ENCODE measurements around the gene ENTPD6. TPM values are rescaled to one million over a fixed set of nuclear protein-coding genes. Genes with fewer than 3 reads are reported as not detected.

ENTPD6 gene
- total RNA-seq, 2 donors from 2014 or later: 55.3 to 58.7 TPM

- DNase-seq (peak in 1 of 2 donors; percentile 36), ATAC-seq (replicated peaks in 1 of 2) (peak; percentile 41 to 42)
- peak overlapping the region; percentile 38 for H3K27ac Mint-ChIP-seq
- no peaks in the 10 kb centered on the region for H3K36me3 Mint-ChIP-seq (ENCODE audit: insufficient read depth in 2 of 2)
- peak overlapping the region; percentile 97 for H3K4me3 Mint-ChIP-seq
- peaks cover 57% of the 10 kb centered on the region for H3K4me1 Mint-ChIP-seq (ENCODE audit: low read depth)
- no peaks in the 10 kb centered on the region for H3K27me3 Mint-ChIP-seq (ENCODE audit: low read depth)
- H3K9me3 Mint-ChIP-seq: no peaks in the 10 kb centered on the region
Measured at GRCh38 chr20:25195962-25196785, 662 bp downstream of the ENTPD6 start.

DNA sequence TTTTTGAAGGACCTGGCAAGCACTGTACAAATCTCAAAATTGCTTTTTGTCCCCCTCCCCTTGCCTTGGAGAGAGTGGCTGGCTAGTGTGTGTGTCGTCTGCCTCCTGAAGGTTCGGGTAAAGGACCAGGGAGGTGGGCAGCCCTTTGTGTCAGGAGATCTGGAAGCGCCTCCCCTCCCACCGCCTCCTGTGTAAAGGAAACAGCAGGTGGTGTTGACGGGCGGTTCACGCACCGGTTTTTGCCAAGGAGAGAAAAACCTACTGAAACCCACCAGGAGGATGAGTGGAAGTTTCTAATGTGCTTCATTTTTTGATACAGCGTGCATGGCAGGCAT, 1.2 kb downstream of the ENTPD6 start:
- no peaks in the 10 kb centered on the region for H3K9me3 Mint-ChIP-seq
- no peak overlapping the region for H3K27ac Mint-ChIP-seq
- no peak for ATAC-seq (replicated peaks in 1 of 2)
- peak overlapping the region; percentile 97 for H3K4me3 Mint-ChIP-seq
- no peak for DNase-seq
- H3K4me1 Mint-ChIP-seq (ENCODE audit: low read depth): peaks cover 58% of the 10 kb centered on the region
- H3K36me3 Mint-ChIP-seq (ENCODE audit: insufficient read depth in 2 of 2): no peaks in the 10 kb centered on the region
- H3K27me3 Mint-ChIP-seq (ENCODE audit: low read depth): no peaks in the 10 kb centered on the region

DNA sequence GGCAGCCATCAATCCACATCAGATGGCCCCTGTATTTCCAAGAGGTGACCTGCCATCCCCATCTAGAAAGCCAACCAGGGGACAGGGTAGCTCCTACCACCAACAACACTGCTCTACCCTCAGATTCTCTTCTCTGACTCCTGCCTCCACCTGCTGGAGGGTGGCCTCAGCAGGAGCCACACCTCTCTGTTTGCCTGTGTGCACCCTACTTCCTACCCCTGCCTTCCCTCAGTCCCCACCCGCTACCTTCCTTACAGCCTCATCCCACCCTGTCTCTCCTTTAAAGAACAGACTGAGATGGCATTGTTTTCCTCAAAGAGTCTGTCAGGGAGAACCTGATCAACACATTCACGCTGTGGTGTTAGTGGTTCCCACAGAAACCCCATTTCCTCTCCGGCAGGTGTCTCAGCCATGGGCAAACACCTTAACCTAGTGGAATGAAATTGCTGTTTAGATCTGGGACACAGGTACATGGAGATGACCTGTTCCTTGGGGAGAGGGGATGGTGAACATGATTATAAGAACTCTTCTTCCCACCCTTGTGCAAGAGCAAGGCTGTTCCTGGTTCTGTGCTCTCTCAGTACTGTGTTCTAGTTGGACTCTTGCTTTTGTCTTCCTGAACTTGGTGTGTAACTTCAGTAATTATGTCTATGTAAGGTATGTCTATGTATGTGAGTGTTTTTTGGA, 1.8 kb downstream of the ENTPD6 start:
- Mint-ChIP-seq H3K9me3 (no peaks in the 10 kb centered on the region), H3K36me3 (ENCODE audit: insufficient read depth in 2 of 2) (peaks cover 0 to under 1% of the 10 kb centered on the region in 2 donors), H3K4me3 (peak overlapping the region; percentile 97), H3K27me3 (ENCODE audit: low read depth) (no peaks in the 10 kb centered on the region), H3K27ac (peak overlapping the region; percentile 3), H3K4me1 (ENCODE audit: low read depth) (peaks cover 58% of the 10 kb centered on the region)
- peak in 1 of 2 donors; percentile 44 for DNase-seq
- peak; percentile 23 to 32 for ATAC-seq (replicated peaks in 1 of 2)

GRCh38 chr20:25197870-25198190, 2.3 kb downstream of the ENTPD6 start:
- ATAC-seq (replicated peaks in 1 of 2) (no peak), DNase-seq (no peak)
- Mint-ChIP-seq H3K27me3 (ENCODE audit: low read depth) (no peaks in the 10 kb centered on the region), H3K4me1 (ENCODE audit: low read depth) (peaks cover 58% of the 10 kb centered on the region), H3K27ac (peak overlapping the region; percentile 3), H3K4me3 (peak overlapping the region; percentile 97), H3K36me3 (ENCODE audit: insufficient read depth in 2 of 2) (peaks cover 0 to 2% of the 10 kb centered on the region in 2 donors), H3K9me3 (no peaks in the 10 kb centered on the region)

GRCh38 chr20:25198663-25199383, 3.3 kb downstream of the ENTPD6 start:
- H3K27ac Mint-ChIP-seq: no peak overlapping the region
- H3K4me1 Mint-ChIP-seq (ENCODE audit: low read depth): peaks cover 58% of the 10 kb centered on the region
- DNase-seq: no peak
- no peak for ATAC-seq (replicated peaks in 1 of 2)
- no peaks in the 10 kb centered on the region for H3K9me3 Mint-ChIP-seq
- no peak overlapping the region for H3K4me3 Mint-ChIP-seq
- peaks cover 2% of the 10 kb centered on the region in 2 donors for H3K36me3 Mint-ChIP-seq (ENCODE audit: insufficient read depth in 2 of 2)
- H3K27me3 Mint-ChIP-seq (ENCODE audit: low read depth): no peaks in the 10 kb centered on the region

GRCh38 chr20:25199473-25200260, 4.2 kb downstream of the ENTPD6 start:
- no peak overlapping the region for H3K4me3 Mint-ChIP-seq
- no peaks in the 10 kb centered on the region for H3K9me3 Mint-ChIP-seq
- H3K27ac Mint-ChIP-seq: peak overlapping the region; percentile 25
- peaks cover 2% of the 10 kb centered on the region in 2 donors for H3K36me3 Mint-ChIP-seq (ENCODE audit: insufficient read depth in 2 of 2)
- peaks cover 55% of the 10 kb centered on the region for H3K4me1 Mint-ChIP-seq (ENCODE audit: low read depth)
- H3K27me3 Mint-ChIP-seq (ENCODE audit: low read depth): no peaks in the 10 kb centered on the region
- no peak for ATAC-seq (replicated peaks in 1 of 2)
- no peak for DNase-seq

DNA sequence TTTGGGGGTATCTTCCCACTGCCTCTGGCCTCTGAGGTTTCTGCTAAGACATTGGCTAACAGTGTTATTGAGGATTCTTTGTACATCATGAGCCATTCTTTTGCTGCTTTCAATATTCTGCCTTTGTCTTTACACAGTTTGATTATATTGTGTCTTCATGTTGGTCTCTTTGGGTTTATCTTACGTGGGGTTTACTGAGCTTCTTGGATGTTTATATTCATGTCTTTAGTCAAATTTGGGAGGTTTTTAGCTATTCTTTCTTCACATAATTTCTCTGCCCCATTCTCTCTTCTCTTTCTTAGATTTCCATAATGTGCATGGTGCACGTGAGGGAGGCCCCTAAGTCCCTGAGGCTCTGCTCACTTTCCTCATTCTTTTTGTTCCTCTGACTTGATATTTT, 7.6 kb downstream of the ENTPD6 start:
- H3K36me3 Mint-ChIP-seq (ENCODE audit: insufficient read depth in 2 of 2): peaks cover 2% of the 10 kb centered on the region in 2 donors
- H3K27ac Mint-ChIP-seq: no peak overlapping the region

GRCh38 chr20:25203871-25204320, 8.4 kb downstream of the ENTPD6 start:
- Mint-ChIP-seq H3K27ac (peak overlapping the region; percentile 25), H3K9me3 (no peaks in the 10 kb centered on the region), H3K36me3 (ENCODE audit: insufficient read depth in 2 of 2) (peaks cover 2% of the 10 kb centered on the region in 2 donors), H3K4me3 (no peak overlapping the region), H3K27me3 (ENCODE audit: low read depth) (no peaks in the 10 kb centered on the region), H3K4me1 (ENCODE audit: low read depth) (peaks cover 24% of the 10 kb centered on the region)
- ATAC-seq (replicated peaks in 1 of 2) (no peak), DNase-seq (no peak)

More for the DNA sequence above, 7.6 kb downstream of the ENTPD6 start:
- DNase-seq (no peak), ATAC-seq (replicated peaks in 1 of 2) (no peak)
- Mint-ChIP-seq H3K27me3 (ENCODE audit: low read depth) (no peaks in the 10 kb centered on the region), H3K4me3 (no peak overlapping the region), H3K4me1 (ENCODE audit: low read depth) (peaks cover 29% of the 10 kb centered on the region), H3K9me3 (no peaks in the 10 kb centered on the region)

DNA sequence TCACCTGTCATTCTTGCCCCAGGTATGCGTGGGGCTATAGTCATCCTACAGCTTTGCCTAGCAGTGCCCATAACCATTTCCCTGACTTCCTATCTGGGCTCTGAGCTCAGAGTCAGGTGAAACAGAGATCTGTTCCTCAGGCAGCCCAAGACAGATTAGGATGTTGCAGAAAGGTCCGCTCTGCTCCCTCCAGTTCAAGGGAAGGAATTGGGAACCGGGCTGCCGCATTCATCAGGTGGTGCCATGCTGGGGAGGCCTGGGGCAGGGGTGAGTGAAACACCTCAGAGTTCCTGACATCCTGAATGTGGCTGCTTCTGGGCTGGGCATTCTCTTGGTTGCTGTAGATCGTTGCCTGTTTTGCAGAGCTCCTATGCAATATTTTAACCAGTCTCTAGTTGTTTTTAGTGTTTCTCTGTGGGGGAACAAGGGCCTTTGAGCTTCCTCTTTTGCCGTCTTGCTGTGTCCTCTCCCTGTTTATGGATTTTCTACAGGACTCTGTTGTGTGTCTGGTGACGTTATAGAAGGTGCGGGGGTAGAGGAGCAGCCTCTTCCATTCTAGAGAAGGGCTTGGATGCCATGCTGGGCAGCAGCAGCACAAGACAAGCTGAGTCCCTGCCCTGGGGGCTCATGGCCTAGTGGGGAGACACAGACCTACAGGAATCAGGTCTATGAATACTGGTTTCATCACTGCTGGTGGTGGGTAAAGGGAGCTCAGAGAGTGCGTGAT, 9.2 kb downstream of the ENTPD6 start:
- Mint-ChIP-seq H3K4me1 (ENCODE audit: low read depth) (peaks cover 16% of the 10 kb centered on the region), H3K36me3 (ENCODE audit: insufficient read depth in 2 of 2) (peaks cover 2 to 4% of the 10 kb centered on the region in 2 donors), H3K4me3 (no peak overlapping the region), H3K9me3 (no peaks in the 10 kb centered on the region), H3K27me3 (ENCODE audit: low read depth) (no peaks in the 10 kb centered on the region), H3K27ac (no peak overlapping the region)
- DNase-seq: no peak
- peak in 1 of 2 donors; percentile 4 for ATAC-seq (replicated peaks in 1 of 2)

GRCh38 chr20:25205277-25206062, 10.0 kb downstream of the ENTPD6 start:
- peaks cover 2 to 6% of the 10 kb centered on the region in 2 donors for H3K36me3 Mint-ChIP-seq (ENCODE audit: insufficient read depth in 2 of 2)
- peaks cover 8% of the 10 kb centered on the region for H3K4me1 Mint-ChIP-seq (ENCODE audit: low read depth)
- no peaks in the 10 kb centered on the region for H3K27me3 Mint-ChIP-seq (ENCODE audit: low read depth)
- H3K27ac Mint-ChIP-seq: no peak overlapping the region
- H3K9me3 Mint-ChIP-seq: no peaks in the 10 kb centered on the region
- DNase-seq (no peak), ATAC-seq (replicated peaks in 1 of 2) (peak in 1 of 2 donors; percentile 13)
- no peak overlapping the region for H3K4me3 Mint-ChIP-seq

- Mint-ChIP-seq H3K27me3 (ENCODE audit: low read depth) (no peaks in the 10 kb centered on the region), H3K4me3 (no peak overlapping the region), H3K9me3 (no peaks in the 10 kb centered on the region), H3K4me1 (ENCODE audit: low read depth) (peaks cover 2% of the 10 kb centered on the region), H3K27ac (no peak overlapping the region), H3K36me3 (ENCODE audit: insufficient read depth in 2 of 2) (peaks cover 2 to 6% of the 10 kb centered on the region in 2 donors)
- DNase-seq: no peak
- no peak for ATAC-seq (replicated peaks in 1 of 2)
Measured at GRCh38 chr20:25206063-25206403, 10.5 kb downstream of the ENTPD6 start.

All from activated T-cell treated with anti-CD3 and anti-CD28 coated beads, Interleukin-2, amount 50 U/mL, for 72 hours (primary cell).